IMR-90 (cell line): Measurements from ENCODE around the gene USH1G.

Experiments
- POLR2A ChIP-seq: IDR thresholded peaks from 2 replicates; pipeline ENCODE4 v1.6.1; 2012; ENCODE audit warnings: mild to moderate bottlenecking, low read depth, low read length
- RCOR1 ChIP-seq: IDR thresholded peaks from 2 replicates; pipeline ENCODE4 v1.6.1; 2012; ENCODE audit warnings: mild to moderate bottlenecking, low read length, improper control_type of control experiment; ENCODE audit not compliant: insufficient replicate concordance
- TF ChIP-seq, protein P1 (sequence below): fragments of 150-350 bp; IDR thresholded peaks from 2 replicates; pipeline ENCODE4 v1.6.1; 2017; ENCODE audit warnings: mild to moderate bottlenecking, antibody characterized with exemption, low read length, low read depth
- TF ChIP-seq, protein P2 (sequence below): conservative IDR thresholded peaks from 2 replicates; pipeline ENCODE4 v1.5.1; 2012; ENCODE audit warnings: mild to moderate bottlenecking, low read depth, low read length, improper control_type of control experiment

DNA sequence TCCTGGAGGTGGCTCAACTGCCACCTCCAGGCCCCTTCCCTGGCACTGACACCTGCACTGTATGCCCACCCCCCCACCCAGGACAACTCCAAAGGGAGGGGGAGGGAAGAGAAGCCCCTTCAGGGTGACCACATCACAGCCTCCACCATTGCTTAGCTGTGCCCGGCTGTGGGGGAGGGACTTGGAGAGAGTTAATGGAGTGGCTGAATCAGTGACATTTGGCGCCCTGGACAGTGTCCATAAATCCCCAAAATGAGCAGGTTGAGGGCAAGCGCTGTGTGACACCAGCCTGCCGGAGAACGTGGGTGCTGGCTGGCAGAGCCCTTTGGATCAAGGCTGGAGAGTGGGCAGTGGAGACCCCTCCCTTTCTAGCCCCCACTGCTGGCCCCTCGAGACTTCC is 883 bp downstream of the USH1G start:
- TF ChIP-seq, protein P1, sequence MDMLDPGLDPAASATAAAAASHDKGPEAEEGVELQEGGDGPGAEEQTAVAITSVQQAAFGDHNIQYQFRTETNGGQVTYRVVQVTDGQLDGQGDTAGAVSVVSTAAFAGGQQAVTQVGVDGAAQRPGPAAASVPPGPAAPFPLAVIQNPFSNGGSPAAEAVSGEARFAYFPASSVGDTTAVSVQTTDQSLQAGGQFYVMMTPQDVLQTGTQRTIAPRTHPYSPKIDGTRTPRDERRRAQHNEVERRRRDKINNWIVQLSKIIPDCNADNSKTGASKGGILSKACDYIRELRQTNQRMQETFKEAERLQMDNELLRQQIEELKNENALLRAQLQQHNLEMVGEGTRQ, result no peak
- TF ChIP-seq POLR2A (no peak), RCOR1 (no peak)
- TF ChIP-seq, protein P2, sequence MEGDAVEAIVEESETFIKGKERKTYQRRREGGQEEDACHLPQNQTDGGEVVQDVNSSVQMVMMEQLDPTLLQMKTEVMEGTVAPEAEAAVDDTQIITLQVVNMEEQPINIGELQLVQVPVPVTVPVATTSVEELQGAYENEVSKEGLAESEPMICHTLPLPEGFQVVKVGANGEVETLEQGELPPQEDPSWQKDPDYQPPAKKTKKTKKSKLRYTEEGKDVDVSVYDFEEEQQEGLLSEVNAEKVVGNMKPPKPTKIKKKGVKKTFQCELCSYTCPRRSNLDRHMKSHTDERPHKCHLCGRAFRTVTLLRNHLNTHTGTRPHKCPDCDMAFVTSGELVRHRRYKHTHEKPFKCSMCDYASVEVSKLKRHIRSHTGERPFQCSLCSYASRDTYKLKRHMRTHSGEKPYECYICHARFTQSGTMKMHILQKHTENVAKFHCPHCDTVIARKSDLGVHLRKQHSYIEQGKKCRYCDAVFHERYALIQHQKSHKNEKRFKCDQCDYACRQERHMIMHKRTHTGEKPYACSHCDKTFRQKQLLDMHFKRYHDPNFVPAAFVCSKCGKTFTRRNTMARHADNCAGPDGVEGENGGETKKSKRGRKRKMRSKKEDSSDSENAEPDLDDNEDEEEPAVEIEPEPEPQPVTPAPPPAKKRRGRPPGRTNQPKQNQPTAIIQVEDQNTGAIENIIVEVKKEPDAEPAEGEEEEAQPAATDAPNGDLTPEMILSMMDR, result no peak
